Measurements from ENCODE around the gene MTUS2.

DNA sequence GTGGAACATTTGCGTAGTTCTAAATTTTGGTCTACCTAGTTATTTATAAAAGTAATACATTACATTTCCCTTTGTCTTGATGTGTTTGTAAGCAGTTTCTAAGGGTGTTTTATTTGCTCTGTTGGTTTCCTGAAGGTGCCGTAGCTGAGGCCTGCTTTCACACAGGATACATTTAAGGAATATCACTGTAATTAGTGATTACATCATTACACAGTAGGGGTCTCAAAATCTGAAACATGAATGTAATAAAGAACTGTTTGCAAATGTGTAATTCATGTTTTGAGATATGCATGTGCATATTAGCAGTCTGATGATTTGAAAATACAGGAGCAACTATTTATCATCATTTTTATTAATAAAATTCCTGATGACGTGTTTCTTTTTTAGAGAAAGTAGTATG lies 281.8 kb downstream of the MTUS2 start:
- TF ChIP-seq, protein P1, sequence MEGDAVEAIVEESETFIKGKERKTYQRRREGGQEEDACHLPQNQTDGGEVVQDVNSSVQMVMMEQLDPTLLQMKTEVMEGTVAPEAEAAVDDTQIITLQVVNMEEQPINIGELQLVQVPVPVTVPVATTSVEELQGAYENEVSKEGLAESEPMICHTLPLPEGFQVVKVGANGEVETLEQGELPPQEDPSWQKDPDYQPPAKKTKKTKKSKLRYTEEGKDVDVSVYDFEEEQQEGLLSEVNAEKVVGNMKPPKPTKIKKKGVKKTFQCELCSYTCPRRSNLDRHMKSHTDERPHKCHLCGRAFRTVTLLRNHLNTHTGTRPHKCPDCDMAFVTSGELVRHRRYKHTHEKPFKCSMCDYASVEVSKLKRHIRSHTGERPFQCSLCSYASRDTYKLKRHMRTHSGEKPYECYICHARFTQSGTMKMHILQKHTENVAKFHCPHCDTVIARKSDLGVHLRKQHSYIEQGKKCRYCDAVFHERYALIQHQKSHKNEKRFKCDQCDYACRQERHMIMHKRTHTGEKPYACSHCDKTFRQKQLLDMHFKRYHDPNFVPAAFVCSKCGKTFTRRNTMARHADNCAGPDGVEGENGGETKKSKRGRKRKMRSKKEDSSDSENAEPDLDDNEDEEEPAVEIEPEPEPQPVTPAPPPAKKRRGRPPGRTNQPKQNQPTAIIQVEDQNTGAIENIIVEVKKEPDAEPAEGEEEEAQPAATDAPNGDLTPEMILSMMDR (conservative IDR thresholded peaks at IDR 0.05 in 1 of 2, IDR thresholded peaks at IDR 0.05 in 1 of 2; ENCODE audit: low read depth in 1 of 2, low read length in 2 of 2): no peak
- TF ChIP-seq EZH2 (IDR thresholded peaks at IDR 0.05; ENCODE audit: low read length, missing control alignments): no peak
